DND-41 (cell line): Measurements from ENCODE around the gene HELZ2.

ENCODE experiments used
- ATAC-seq: fragments of 200-7000 bp; cut with Tn5 transposase; 3 replicates; pipeline ENCODE4 v1.9.1; 2021; ENCODE audit warnings: low read depth; ENCODE audit not compliant: insufficient read depth
- DNase-seq: peaks from one replicate; pipeline ENCODE4 v3.0.0-alpha.2; 2020
- H2AFZ ChIP-seq: 2 replicates; pipeline ENCODE4 v1.6.0; 2012; ENCODE audit warnings: low read depth, low read length
- H3K27ac ChIP-seq: 2 replicates; pipeline ENCODE4 v1.5.1; 2012; ENCODE audit warnings: low read length, inconsistent platforms
- H3K27me3 ChIP-seq: fragments of 200-600 bp; sonication (generic); 2 replicates; pipeline ENCODE4 v1.6.0; 2012; ENCODE audit warnings: low read length, mild to moderate bottlenecking, inconsistent platforms; ENCODE audit not compliant: insufficient read depth, poor library complexity
- H3K36me3 ChIP-seq: 2 replicates; pipeline ENCODE4 v1.5.1; 2012; ENCODE audit warnings: low read length, inconsistent platforms; ENCODE audit not compliant: insufficient read depth
- H3K4me1 ChIP-seq: 2 replicates; pipeline ENCODE4 v1.5.1; 2012; ENCODE audit warnings: mild to moderate bottlenecking, low read length; ENCODE audit not compliant: insufficient read depth
- H3K4me2 ChIP-seq: 2 replicates; pipeline ENCODE4 v1.6.0; 2012; ENCODE audit warnings: mild to moderate bottlenecking, moderate library complexity, low read length, inconsistent platforms; ENCODE audit not compliant: insufficient read depth
- H3K4me3 ChIP-seq, 2 experiments: fragments of 200-600 bp in 1 of 2; shearing (Covaris generic) in 1 of 2; 2 replicates each; pipeline ENCODE4 v1.5.1; 2012 to 2016; ENCODE audit warnings: inconsistent platforms in 2 of 2, low read length in 2 of 2, mild to moderate bottlenecking in 2 of 2, low read depth in 1 of 2, moderate library complexity in 1 of 2
- H3K79me2 ChIP-seq: 2 replicates; pipeline ENCODE4 v1.6.0; 2012; ENCODE audit warnings: low read length, inconsistent platforms; ENCODE audit not compliant: insufficient read depth
- H3K9ac ChIP-seq: 2 replicates; pipeline ENCODE4 v1.6.0; 2012; ENCODE audit warnings: low read depth, mild to moderate bottlenecking, inconsistent platforms, low read length, moderate library complexity
- H3K9me3 ChIP-seq: 2 replicates; pipeline ENCODE4 v1.5.1; 2012; ENCODE audit warnings: low read length, moderate library complexity, mild to moderate bottlenecking, inconsistent platforms; ENCODE audit not compliant: insufficient read depth, severe bottlenecking
- H4K20me1 ChIP-seq: 2 replicates; pipeline ENCODE4 v1.6.0; 2012; ENCODE audit warnings: low read length; ENCODE audit not compliant: insufficient read depth
- CTCF ChIP-seq: IDR thresholded peaks from 2 replicates; pipeline ENCODE4 v1.5.1; 2012; ENCODE audit warnings: borderline replicate concordance, low read length, moderate library complexity, mild to moderate bottlenecking; ENCODE audit not compliant: poor library complexity, severe bottlenecking; ENCODE audit errors: extremely low read depth
- EZH2 ChIP-seq: IDR thresholded peaks from 3 replicates; pipeline ENCODE4 v1.6.1; 2012; ENCODE audit warnings: borderline replicate concordance, low read depth, mild to moderate bottlenecking, moderate library complexity, low read length, inconsistent platforms; ENCODE audit not compliant: severe bottlenecking

Gene HELZ2

GRCh38 chr20:63578224-63579016, 4.4 kb upstream of the HELZ2 start:
- Histone ChIP-seq H3K4me2 (no peak overlapping the region), H2AFZ (no peak overlapping the region)
- TF ChIP-seq EZH2 (no peak), CTCF (peak; percentile 50)

GRCh38 chr20:63577317-63577894, 3.4 kb upstream of the HELZ2 start:
- H4K20me1 ChIP-seq, result peaks cover 9% of the 10 kb centered on the region; the same call in 1 of the 2 replicates
- TF ChIP-seq EZH2 (no peak), CTCF (no peak)
- no peak overlapping the region for H3K4me2 ChIP-seq
- H2AFZ ChIP-seq, result no peak overlapping the region
- no peak overlapping the region for H3K27ac ChIP-seq
- peaks cover 16% of the 10 kb centered on the region for H3K4me1 ChIP-seq
- no peak overlapping the region for H3K9ac ChIP-seq
- H3K79me2 ChIP-seq, result no peaks in the 10 kb centered on the region; the same call in 1 of the 2 replicates
- H3K4me3 ChIP-seq, result no peak overlapping the region
- H3K36me3 ChIP-seq, result no peaks in the 10 kb centered on the region
- no peaks in the 10 kb centered on the region for H3K9me3 ChIP-seq
- ATAC-seq (no peak), DNase-seq (no peak)
- no peaks in the 10 kb centered on the region for H3K27me3 ChIP-seq

More at GRCh38 chr20:63578224-63579016, 4.4 kb upstream of the HELZ2 start:
- H3K9me3 ChIP-seq, result no peaks in the 10 kb centered on the region
- H3K27ac ChIP-seq, result no peak overlapping the region
- peaks cover 5% of the 10 kb centered on the region; the same call in 1 of the 2 replicates for H4K20me1 ChIP-seq
- ATAC-seq (no peak), DNase-seq (peak; percentile 27)
- no peak overlapping the region for H3K9ac ChIP-seq
- peaks cover 11% of the 10 kb centered on the region for H3K4me1 ChIP-seq
- H3K36me3 ChIP-seq, result no peaks in the 10 kb centered on the region
- H3K4me3 ChIP-seq, result no peak overlapping the region
- no peaks in the 10 kb centered on the region; the same call in 1 of the 2 replicates for H3K79me2 ChIP-seq
- H3K27me3 ChIP-seq, result no peaks in the 10 kb centered on the region

GRCh38 chr20:63576311-63576710, 2.3 kb upstream of the HELZ2 start:
- no peak overlapping the region for H2AFZ ChIP-seq
- H3K4me1 ChIP-seq, result peaks cover 16% of the 10 kb centered on the region
- no peak overlapping the region for H3K4me3 ChIP-seq
- no peak overlapping the region for H3K27ac ChIP-seq
- TF ChIP-seq EZH2 (no peak), CTCF (no peak)
- H3K9me3 ChIP-seq, result no peaks in the 10 kb centered on the region
- ATAC-seq, result no peak
- H3K36me3 ChIP-seq, result no peaks in the 10 kb centered on the region
- H3K4me2 ChIP-seq, result no peak overlapping the region
- H4K20me1 ChIP-seq, result peaks cover 9% of the 10 kb centered on the region; the same call in 1 of the 2 replicates
- H3K27me3 ChIP-seq, result no peaks in the 10 kb centered on the region
- H3K79me2 ChIP-seq, result no peaks in the 10 kb centered on the region; the same call in 1 of the 2 replicates
- no peak for DNase-seq
- no peak overlapping the region for H3K9ac ChIP-seq
